RKO (cell line): ENCODE data around the gene ACTN3.
"Not testable (repeated sequence)": the region's sequence is repeated elsewhere in the genome, so short reads cannot be mapped to it uniquely, and the experiment has no call there.

Source experiments
- DNase-seq: peaks from one replicate; pipeline ENCODE4 v3.0.0-alpha.2; 2016; ENCODE audit warnings: low spot score

Gene ACTN3

DNA sequence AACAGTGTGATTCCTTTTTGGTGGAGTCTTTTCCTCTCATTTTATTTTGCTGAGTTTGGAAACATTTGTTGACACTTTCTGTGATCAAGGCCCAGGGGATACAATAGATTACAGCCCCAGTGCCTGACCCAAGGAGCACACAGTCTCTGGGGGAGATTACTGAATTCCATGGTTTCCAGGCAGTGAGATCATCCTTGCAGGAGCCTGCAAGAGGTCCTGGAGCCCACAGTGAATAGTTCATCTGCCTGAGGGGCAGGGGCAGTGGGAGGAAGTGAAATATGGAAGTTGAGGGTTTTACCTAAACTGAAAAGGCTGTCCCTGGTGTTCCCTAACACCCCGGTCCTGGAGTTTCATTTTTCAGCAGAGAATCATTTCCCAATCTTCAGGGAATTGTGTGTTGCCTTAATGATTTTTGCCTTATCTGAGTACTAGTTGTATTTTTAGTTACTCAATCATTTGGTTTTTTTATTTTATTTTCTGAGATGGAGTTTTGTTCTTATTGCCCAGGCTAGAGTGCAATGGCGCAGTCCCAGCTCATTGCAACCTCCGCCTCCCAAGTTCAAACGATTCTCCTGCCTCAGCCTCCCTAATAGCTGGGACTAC, 54.0 kb downstream of the ACTN3 start:
- DNase-seq: no peak

DNA sequence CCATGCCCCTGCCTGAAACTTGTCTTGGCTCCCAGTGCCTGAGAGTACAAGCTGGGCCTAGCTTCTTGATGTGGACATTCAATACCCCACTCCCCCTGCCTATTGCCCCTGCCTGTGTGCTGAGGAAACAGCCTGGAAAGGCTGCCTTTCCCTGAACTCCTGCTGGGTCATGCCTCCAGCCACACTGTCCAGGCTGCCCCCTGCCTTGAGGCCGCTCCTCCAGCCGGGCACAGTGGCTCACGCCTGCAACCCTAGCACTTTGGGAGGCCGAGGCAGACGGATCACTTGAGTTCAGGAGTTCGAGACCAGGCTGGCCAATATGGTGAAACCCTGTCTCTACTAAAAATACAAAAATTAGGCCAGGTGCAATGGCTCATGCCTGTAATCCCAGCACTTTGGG, 56.4 kb downstream of the ACTN3 start:
- DNase-seq: no peak

DNA sequence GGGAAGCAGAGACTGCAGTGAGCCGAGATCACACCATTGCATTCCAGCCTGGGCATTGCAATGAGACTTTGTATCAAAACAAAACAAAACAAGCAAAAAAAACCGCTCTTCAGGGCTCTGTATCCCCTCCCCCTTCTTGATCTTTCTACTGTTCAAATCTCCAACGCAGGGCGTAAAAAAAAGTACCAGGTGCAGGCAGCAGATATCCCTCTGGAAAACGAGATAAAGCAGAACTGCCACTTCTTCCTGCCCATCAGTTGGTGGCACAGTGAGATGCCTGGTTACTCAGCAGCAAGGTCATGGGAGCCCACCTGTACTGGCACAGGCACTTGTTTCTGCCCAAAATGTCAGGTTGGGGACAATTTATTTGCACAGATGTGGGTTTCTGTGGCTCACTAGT, 57.5 kb downstream of the ACTN3 start:
- DNase-seq: no peak

DNA sequence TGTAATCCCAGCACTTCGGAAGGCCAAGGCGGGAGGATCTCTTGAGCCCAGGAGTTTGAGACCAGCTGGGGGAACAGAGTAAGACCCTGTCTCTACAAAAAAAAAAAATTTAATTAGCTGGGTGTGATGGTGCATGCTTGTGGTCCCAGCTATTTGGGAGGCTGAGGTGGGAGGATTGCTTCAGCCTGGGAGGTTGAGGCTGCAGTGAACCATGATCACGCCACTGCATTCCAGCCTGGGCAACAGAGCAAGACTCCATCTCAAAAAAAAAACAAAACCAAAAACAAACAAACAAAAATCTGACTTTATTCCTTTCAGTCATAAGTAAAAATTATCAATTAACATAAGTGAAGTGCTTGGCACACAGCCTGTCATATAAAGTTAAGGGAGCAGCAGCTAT, 59.9 kb downstream of the ACTN3 start:
- DNase-seq: not testable (repeated sequence)

DNA sequence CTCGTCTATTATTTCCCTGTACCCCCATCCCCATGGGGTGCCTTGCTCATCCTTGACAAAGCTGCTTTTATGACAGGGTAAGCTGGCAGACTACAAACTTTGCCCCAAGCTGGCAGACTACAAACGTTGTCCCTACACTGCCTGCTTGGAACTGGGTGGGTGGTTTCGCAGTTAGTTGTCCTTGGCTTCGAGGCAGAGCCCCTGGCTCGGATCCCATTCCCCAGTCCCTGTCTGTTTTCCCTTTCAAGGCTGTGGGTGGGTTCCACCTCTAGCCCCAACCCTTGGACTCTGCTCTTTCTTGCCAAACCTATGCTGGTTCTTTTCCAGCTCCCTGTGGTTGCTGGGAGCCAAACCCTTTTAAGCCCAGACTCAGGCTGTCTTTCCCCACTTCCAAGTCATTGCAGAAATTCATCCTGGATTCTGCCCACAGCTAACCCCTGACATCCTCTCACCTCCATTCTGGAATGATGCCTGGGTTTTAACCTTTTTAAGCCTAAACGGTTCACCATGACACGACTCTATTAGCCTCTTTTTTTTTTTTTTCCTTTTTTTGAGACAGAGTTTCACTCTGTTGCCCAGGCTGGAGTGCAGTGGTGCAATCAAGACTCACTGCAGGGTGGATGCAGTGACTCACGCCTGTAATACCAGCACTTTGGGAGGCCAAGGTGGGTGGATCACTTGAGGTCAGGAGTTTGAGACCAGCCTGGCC, 60.6 kb downstream of the ACTN3 start:
- no peak for DNase-seq

DNA sequence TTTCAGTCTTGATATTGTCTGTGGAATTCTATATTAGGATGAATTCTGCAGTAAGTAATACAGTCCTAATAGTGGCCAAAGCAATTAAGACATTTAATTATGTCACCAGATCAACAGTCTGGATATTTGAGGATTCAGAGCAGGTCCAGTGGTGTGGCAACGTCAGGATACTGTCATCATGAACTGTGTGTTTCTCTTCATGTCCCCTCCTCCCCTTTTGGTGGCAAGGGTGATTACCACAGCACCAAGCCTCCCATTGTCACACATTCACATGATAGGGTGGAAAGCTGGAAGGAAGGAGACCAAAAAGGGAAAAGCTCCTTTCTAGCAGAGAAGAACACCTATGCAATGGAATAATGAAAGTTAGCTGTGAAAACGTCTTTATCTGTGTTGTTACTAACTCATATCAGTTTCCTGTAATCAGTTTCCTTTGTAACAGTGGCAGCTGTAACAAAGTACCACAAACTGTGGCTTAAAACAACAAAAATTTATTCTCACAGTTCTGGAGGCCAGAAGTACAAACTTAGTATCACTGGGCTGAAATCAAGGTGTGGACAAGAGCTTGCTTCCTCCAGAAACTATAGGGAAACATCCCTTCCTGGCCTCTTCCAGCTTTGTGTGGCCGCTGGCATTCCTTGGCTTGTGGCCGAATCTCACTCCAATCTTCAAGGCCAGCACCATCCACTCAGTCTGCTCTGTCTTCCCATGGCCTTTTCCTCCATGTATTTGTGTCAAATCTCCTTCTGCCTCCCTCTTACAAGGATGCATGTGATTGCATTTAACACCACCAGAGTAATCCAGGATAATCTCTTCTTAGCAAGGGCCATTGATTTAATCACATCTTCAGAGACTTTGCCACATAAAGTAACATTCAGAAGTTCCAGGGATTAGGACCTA, 63.3 kb downstream of the ACTN3 start:
- DNase-seq: no peak

DNA sequence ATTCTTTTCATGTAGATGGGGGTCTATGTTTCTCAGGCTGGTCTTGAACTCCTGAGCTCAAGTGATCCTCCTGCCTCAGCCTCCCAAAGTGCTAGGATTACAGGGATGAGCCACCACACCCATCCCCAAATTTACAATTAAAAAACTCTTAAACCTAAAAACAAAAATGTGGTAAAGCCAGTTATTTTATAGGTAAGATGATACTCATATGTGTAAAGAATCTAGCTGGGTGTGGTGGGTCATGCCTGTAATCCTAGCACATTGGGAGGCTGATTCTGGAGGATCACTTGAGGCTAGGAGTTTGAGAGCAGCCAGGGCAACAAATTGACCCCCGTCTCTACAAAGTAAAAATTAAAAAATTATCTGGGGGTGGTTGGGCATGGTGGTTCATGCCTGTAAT, 65.8 kb downstream of the ACTN3 start:
- DNase-seq: no peak
